Trophoblast cell (in vitro differentiated cells and primary cell): ENCODE measurements around the gene UGT1A4.
"Not testable (repeated sequence)": the region's sequence is repeated elsewhere in the genome, so short reads cannot be mapped to it uniquely, and the experiment has no call there.

Experiments
- DNase-seq, 2 donors: peaks; one replicate each; pipeline ENCODE4 v3.0.0-alpha.2; 2016
- H2AFZ ChIP-seq: 2 replicates; pipeline ENCODE4 v1.6.1; 2013; ENCODE audit warnings: low read length, moderate library complexity, mild to moderate bottlenecking; ENCODE audit not compliant: insufficient read depth, poor library complexity
- H2AK5ac ChIP-seq: 2 replicates; pipeline ENCODE4 v1.6.1; 2013; ENCODE audit warnings: mild to moderate bottlenecking, low read length
- H2BK120ac ChIP-seq: 2 replicates; pipeline ENCODE4 v1.6.1; 2013; ENCODE audit warnings: low read length, mild to moderate bottlenecking, moderate library complexity; ENCODE audit not compliant: insufficient read depth, poor library complexity
- H2BK12ac ChIP-seq: 2 replicates; pipeline ENCODE4 v1.6.1; 2013; ENCODE audit warnings: mild to moderate bottlenecking, low read length, moderate library complexity
- H2BK5ac ChIP-seq: 2 replicates; pipeline ENCODE4 v1.6.1; 2013; ENCODE audit warnings: low read length, low read depth, moderate library complexity, mild to moderate bottlenecking; ENCODE audit not compliant: poor library complexity
- H3K14ac ChIP-seq: 2 replicates; pipeline ENCODE4 v1.6.1; 2013; ENCODE audit warnings: mild to moderate bottlenecking, low read length
- H3K18ac ChIP-seq: 2 replicates; pipeline ENCODE4 v1.6.1; 2013; ENCODE audit warnings: mild to moderate bottlenecking, low read length
- H3K23ac ChIP-seq: 2 replicates; pipeline ENCODE4 v1.6.1; 2013; ENCODE audit warnings: low read length
- H3K27ac ChIP-seq: 2 replicates; pipeline ENCODE4 v1.5.1; 2013; ENCODE audit warnings: low read depth, mild to moderate bottlenecking, inconsistent platforms, low read length, moderate library complexity
- H3K27me3 ChIP-seq: 2 replicates; pipeline ENCODE4 v1.6.1; 2013; ENCODE audit warnings: inconsistent platforms, mild to moderate bottlenecking, low read length, moderate library complexity; ENCODE audit not compliant: insufficient read depth
- H3K36me3 ChIP-seq, 2 experiments: 1 replicate in 1 of 2; 2 replicates in 1 of 2; pipeline ENCODE4 v1.6.1; 2013; ENCODE audit warnings: low read length in 2 of 2, mild to moderate bottlenecking in 2 of 2, moderate library complexity in 1 of 2; ENCODE audit not compliant: insufficient read depth in 2 of 2, control insufficient read depth in 1 of 2
- H3K4ac ChIP-seq: 2 replicates; pipeline ENCODE4 v1.6.1; 2013; ENCODE audit warnings: low read depth, mild to moderate bottlenecking, low read length, moderate library complexity
- H3K4me1 ChIP-seq, 2 experiments: 1 replicate in 1 of 2; 2 replicates in 1 of 2; pipeline ENCODE4 v1.6.1; 2013; ENCODE audit warnings: low read length in 2 of 2, mild to moderate bottlenecking in 2 of 2, moderate library complexity in 1 of 2; ENCODE audit not compliant: insufficient read depth in 2 of 2, control insufficient read depth in 1 of 2
- H3K4me2 ChIP-seq: 2 replicates; pipeline ENCODE4 v1.6.1; 2013; ENCODE audit warnings: inconsistent platforms, mild to moderate bottlenecking, low read length, moderate library complexity
- H3K4me3 ChIP-seq: 2 replicates; pipeline ENCODE4 v1.5.1; 2013; ENCODE audit warnings: mild to moderate bottlenecking, low read depth, low read length, inconsistent platforms
- H3K79me1 ChIP-seq: one replicate; pipeline ENCODE4 v1.6.1; 2013; ENCODE audit warnings: low read length
- H3K79me2 ChIP-seq: 2 replicates; pipeline ENCODE4 v1.6.1; 2013; ENCODE audit warnings: low read length, mild to moderate bottlenecking; ENCODE audit not compliant: control insufficient read depth, insufficient read depth, poor library complexity
- H3K9ac ChIP-seq: 2 replicates; pipeline ENCODE4 v1.6.1; 2013; ENCODE audit warnings: mild to moderate bottlenecking, low read length
- H3K9me3 ChIP-seq: 2 replicates; pipeline ENCODE4 v1.6.1; 2013; ENCODE audit warnings: low read depth, mild to moderate bottlenecking, control low read depth, inconsistent platforms, low read length; ENCODE audit not compliant: insufficient read depth
- H4K12ac ChIP-seq: 2 replicates; pipeline ENCODE4 v1.6.1; 2013; ENCODE audit warnings: low read depth, mild to moderate bottlenecking, low read length, moderate library complexity
- H4K8ac ChIP-seq: 2 replicates; pipeline ENCODE4 v1.6.1; 2013; ENCODE audit warnings: low read depth, mild to moderate bottlenecking, low read length, moderate library complexity
- H4K91ac ChIP-seq: one replicate; pipeline ENCODE4 v1.6.1; 2013; ENCODE audit warnings: low read depth, mild to moderate bottlenecking, low read length, moderate library complexity
- whole genome bisulfite sequencing: extraction: QIAGEN DNeasy Blood & Tissue Kit; methylation state at CpG from one replicate; pipeline ENCODE4 v1.1.7; 2013; ENCODE audit warnings: missing lambda C conversion rate; ENCODE audit not compliant: insufficient read length, insufficient coverage; ENCODE audit errors: extremely low coverage; 5-methylcytosine and 5-hydroxymethylcytosine counted together

Gene UGT1A4

GRCh38 chr2:233699424-233700027 lies 19.0 kb upstream of the UGT1A4 start:
- Histone ChIP-seq H3K4me3 (no peak overlapping the region), H3K18ac (no peak overlapping the region), H2AK5ac (no peak overlapping the region), H4K12ac (no peak overlapping the region), H3K14ac (peak overlapping the region; percentile 48), H2BK120ac (peak overlapping the region; percentile 94), H3K9me3 (no peaks in the 10 kb centered on the region), H4K91ac (peak overlapping the region; percentile 68), H3K36me3 (no peaks in the 10 kb centered on the region), H3K79me2 (peaks cover 1% of the 10 kb centered on the region), H3K4me1 (peaks cover 0 to 2% of the 10 kb centered on the region in 2 experiments), H3K79me1 (peaks cover 4% of the 10 kb centered on the region), H3K23ac (no peak overlapping the region), H3K27ac (peak overlapping the region; percentile 59), H3K4me2 (no peak overlapping the region), H2AFZ (no peak overlapping the region), H4K8ac (peak overlapping the region; percentile 56), H3K9ac (no peak overlapping the region), H2BK5ac (peak overlapping the region; percentile 98), H2BK12ac (peak overlapping the region; percentile 66), H3K27me3 (no peaks in the 10 kb centered on the region), H3K4ac (no peak overlapping the region)
- no CpG with 5 or more reads among the region's 8 CpGs for WGBS
- peak in 1 of 2 donors; percentile 27 for DNase-seq

GRCh38 chr2:233700028-233700635 lies 18.4 kb upstream of the UGT1A4 start:
- Histone ChIP-seq H3K27ac (peak overlapping the region; percentile 59), H3K4me3 (no peak overlapping the region), H3K4me1 (peaks cover 0 to 2% of the 10 kb centered on the region in 2 experiments), H3K79me2 (peaks cover 1% of the 10 kb centered on the region), H3K4ac (no peak overlapping the region), H3K14ac (peak overlapping the region; percentile 48), H3K9me3 (no peaks in the 10 kb centered on the region), H4K91ac (peak overlapping the region; percentile 68), H2BK12ac (no peak overlapping the region), H2BK120ac (peak overlapping the region; percentile 88), H3K27me3 (no peaks in the 10 kb centered on the region), H2AFZ (no peak overlapping the region), H4K12ac (no peak overlapping the region), H3K36me3 (no peaks in the 10 kb centered on the region), H4K8ac (no peak overlapping the region), H2BK5ac (peak overlapping the region; percentile 98), H3K23ac (no peak overlapping the region), H3K18ac (no peak overlapping the region), H2AK5ac (no peak overlapping the region), H3K79me1 (peaks cover 4% of the 10 kb centered on the region), H3K4me2 (no peak overlapping the region), H3K9ac (no peak overlapping the region)
- peak; percentile 46 to 88 for DNase-seq
- WGBS: no CpG with 5 or more reads among the region's 1 CpG

GRCh38 chr2:233700842-233701241 lies 17.7 kb upstream of the UGT1A4 start:
- not testable (repeated sequence) for H4K91ac ChIP-seq, H3K18ac ChIP-seq, H4K12ac ChIP-seq, H3K9me3 ChIP-seq, H3K14ac ChIP-seq, H3K4me2 ChIP-seq, H3K36me3 ChIP-seq, H3K27ac ChIP-seq, H3K4me1 ChIP-seq, H2AK5ac ChIP-seq, H3K23ac ChIP-seq, H2BK12ac ChIP-seq, H2BK120ac ChIP-seq, H3K4me3 ChIP-seq, H3K9ac ChIP-seq, H2AFZ ChIP-seq, H3K79me2 ChIP-seq, H3K27me3 ChIP-seq, DNase-seq, H3K4ac ChIP-seq, H2BK5ac ChIP-seq, H3K79me1 ChIP-seq, H4K8ac ChIP-seq
- WGBS: no CpG with 5 or more reads among the region's 5 CpGs

- H3K18ac ChIP-seq: no peak overlapping the region
- no peak overlapping the region for H2BK12ac ChIP-seq
- no peak overlapping the region for H3K23ac ChIP-seq
- H3K4me2 ChIP-seq: no peak overlapping the region
- no peak overlapping the region for H3K14ac ChIP-seq
- H3K27me3 ChIP-seq: no peaks in the 10 kb centered on the region
- H3K9ac ChIP-seq: no peak overlapping the region
- no peak overlapping the region for H4K91ac ChIP-seq
- no peak overlapping the region for H4K12ac ChIP-seq
- no peak overlapping the region for H3K4ac ChIP-seq
- no peak overlapping the region for H3K4me3 ChIP-seq
- H4K8ac ChIP-seq: no peak overlapping the region
- peaks cover 2% of the 10 kb centered on the region in 2 experiments for H3K4me1 ChIP-seq
- no peak for DNase-seq
- H3K36me3 ChIP-seq: no peaks in the 10 kb centered on the region
- WGBS: no CpG with 5 or more reads among the region's 3 CpGs
- H3K79me1 ChIP-seq: peaks cover 4% of the 10 kb centered on the region
- H3K79me2 ChIP-seq: peaks cover 1% of the 10 kb centered on the region
- H3K27ac ChIP-seq: no peak overlapping the region
- H2BK5ac ChIP-seq: no peak overlapping the region
- no peak overlapping the region for H2AK5ac ChIP-seq
- H2AFZ ChIP-seq: no peak overlapping the region
- no peaks in the 10 kb centered on the region for H3K9me3 ChIP-seq
- H2BK120ac ChIP-seq: no peak overlapping the region
These were observed 16.3 kb upstream of the UGT1A4 start for GRCh38 chr2:233702238-233702637.
